Measurements from ENCODE around the gene RGL3.

DNA sequence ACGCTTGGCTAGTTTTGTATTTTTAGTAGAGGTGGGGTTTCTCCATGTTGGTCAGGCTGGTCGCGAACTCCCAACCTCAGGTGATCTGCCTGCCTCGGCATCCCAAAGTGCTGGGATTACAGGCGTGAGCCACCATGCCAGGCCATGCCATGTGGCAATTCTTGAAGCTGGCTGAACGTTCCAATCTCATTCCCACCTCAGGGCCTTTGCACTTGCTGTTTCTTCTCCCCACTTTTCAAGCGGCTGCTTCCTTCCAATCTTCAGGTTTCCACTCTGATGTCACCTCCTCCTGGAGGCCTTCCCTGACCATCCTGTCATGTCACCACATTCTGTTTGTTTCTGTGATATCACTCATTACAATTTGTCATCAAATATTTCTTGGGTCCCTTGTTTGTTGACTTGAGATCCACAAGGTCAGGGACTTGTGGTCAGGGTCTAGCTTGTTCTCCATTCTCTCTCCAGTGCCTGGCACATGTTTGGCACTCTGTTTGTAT, 39.2 kb downstream of the RGL3 start:
- TF ChIP-seq, protein P1, sequence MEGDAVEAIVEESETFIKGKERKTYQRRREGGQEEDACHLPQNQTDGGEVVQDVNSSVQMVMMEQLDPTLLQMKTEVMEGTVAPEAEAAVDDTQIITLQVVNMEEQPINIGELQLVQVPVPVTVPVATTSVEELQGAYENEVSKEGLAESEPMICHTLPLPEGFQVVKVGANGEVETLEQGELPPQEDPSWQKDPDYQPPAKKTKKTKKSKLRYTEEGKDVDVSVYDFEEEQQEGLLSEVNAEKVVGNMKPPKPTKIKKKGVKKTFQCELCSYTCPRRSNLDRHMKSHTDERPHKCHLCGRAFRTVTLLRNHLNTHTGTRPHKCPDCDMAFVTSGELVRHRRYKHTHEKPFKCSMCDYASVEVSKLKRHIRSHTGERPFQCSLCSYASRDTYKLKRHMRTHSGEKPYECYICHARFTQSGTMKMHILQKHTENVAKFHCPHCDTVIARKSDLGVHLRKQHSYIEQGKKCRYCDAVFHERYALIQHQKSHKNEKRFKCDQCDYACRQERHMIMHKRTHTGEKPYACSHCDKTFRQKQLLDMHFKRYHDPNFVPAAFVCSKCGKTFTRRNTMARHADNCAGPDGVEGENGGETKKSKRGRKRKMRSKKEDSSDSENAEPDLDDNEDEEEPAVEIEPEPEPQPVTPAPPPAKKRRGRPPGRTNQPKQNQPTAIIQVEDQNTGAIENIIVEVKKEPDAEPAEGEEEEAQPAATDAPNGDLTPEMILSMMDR (IDR thresholded peaks at IDR 0.05; ENCODE audit: insufficient read depth, low read depth, low read length) = no peak
- no peak for TF ChIP-seq EZH2 (IDR thresholded peaks at IDR 0.05; ENCODE audit: insufficient read depth, low read length)

Measured in astrocyte (in vitro differentiated cells and primary cell).